GM19035 (cell line): ENCODE data around the gene SC5D.

ENCODE experiments used
- ATAC-seq: cut with Tn5 transposase; IDR thresholded peaks from one replicate; pipeline ENCODE4 v1.9.1; 2021; ENCODE audit not compliant: unreplicated experiment

The SC5D gene

DNA sequence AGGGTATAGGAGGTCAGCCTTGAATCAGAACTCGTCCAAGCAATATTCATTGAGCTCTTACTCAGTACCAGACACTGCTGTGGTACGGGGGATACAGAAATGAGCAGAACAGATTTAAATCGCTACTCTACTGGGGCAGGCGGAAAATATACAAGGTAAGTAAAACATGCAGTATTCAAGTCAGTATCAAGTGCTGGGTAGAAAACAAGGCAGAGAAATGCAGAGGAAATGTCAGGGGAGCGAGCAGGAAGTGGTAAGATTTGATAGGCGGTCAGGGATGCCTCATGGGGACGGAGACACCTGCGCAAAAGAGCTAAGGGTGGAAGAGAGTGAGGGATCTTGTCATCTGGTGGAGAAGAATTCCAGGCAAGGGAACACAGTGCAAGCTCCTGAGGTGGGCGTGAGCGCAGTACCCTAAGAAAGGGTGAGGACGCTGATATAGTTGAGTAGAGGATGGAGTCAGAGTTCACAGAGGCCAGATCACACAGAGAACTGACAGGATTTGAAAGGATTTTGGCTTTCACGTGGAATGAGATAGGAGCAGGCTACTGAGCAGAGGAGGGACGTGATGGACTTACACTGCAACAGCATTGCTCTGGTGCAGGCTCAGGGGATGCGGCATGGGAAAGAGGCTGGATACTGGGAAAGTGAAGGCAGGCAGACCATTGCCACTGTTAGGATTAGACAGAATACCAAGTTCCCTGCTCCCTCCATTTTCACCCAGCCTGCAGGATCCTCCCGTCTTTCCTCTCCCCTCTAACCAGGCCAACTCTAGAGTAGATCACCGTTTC, 35.8 kb downstream of the SC5D start:
- no peak for ATAC-seq

DNA sequence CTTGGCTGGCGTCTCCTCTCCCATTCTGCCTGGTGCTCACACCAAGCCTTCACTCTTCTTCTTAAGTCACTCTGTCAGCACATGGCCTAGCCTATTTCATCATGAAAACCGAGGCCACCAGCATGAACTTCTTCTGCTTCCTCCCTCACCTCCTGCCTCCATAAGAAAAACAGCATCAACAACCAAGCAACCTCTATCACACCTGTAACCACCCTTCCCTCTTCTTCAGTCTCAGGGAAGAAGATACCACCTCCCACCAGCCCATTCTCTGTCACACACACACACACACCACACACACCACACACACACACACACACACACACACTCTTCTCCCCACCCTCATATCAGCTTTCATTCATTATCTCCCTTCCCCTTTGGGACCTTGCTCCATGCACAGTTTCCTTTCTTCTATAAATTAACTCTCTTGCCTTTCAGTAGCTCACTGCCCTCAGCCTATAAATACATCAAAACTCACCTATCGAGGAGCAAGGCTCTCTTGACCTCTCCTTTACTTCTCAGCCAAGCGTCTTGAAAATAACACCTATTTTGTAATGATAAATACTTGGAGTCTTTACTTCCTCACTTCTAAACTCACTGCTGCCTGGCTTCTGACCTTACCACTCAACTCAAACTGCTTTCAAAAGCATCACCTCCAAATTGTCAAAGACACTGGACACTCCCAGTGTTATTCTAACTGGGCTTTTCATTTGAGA, 36.6 kb downstream of the SC5D start:
- ATAC-seq, result no peak

DNA sequence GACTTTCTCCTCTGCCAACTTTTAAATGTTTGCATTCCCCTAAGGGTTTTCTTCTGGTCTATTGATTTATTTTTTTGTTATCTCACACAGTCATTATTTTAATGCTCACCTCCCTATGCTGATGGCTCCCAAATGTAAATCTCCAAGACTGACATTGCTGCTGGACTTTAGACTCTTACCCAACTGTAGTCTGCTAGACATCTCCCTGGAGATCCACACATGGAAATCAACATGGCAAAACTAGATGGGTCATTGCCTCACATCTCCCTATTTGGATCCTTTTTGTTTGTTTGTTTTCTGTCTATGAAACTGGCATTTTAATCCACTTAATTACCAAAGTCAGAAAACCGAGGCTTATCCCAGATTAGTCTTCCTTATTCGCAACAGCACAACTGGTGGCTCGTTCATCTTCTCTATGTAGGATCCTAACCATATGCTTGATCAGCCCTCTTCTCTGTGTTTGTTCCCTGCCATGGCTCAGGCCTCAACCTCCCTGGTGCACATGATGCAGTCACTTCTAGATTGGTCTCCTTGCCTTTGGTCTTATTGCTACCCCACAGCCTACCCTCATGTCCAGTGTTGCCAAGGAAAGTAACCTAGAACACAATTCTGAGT, 37.3 kb downstream of the SC5D start:
- ATAC-seq, result no peak

DNA sequence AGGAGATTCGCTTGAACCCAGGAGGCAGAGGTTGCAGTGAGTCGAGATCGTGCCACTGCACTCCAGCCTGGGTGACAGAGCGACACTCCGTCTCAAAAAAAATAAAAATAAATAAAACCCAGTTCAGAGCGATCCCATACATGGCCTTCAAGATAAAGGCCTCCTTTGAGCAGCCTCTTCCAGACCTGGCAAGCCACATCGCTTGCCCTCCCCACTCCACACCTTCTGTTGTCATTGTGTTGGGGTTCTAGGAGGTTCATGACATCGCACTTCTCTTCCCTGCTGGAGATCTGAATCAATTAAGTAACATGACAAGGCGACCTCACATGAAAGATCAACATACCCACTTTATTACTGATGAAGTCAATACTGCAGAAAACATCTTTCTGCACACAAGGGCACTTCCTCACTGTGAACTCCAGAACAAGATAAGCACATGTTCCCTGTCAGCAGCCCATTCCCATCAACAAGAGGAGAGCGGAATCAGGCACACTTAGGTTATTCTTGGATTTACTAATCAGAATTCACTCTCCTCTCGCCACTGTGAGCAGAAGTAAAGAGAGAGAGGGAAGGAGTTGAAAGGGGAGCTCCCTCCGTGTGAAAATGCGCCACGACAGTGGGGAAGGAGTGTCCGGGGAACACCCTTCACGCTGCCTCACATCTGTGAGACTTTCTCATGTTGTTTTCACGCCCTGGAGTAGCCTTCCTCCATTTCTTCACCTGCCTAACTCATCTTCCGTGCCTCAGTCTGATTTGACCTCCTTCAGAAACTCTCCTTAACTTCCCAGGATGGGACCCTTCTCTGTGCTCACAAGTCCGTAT, 38.3 kb downstream of the SC5D start:
- no peak for ATAC-seq

DNA sequence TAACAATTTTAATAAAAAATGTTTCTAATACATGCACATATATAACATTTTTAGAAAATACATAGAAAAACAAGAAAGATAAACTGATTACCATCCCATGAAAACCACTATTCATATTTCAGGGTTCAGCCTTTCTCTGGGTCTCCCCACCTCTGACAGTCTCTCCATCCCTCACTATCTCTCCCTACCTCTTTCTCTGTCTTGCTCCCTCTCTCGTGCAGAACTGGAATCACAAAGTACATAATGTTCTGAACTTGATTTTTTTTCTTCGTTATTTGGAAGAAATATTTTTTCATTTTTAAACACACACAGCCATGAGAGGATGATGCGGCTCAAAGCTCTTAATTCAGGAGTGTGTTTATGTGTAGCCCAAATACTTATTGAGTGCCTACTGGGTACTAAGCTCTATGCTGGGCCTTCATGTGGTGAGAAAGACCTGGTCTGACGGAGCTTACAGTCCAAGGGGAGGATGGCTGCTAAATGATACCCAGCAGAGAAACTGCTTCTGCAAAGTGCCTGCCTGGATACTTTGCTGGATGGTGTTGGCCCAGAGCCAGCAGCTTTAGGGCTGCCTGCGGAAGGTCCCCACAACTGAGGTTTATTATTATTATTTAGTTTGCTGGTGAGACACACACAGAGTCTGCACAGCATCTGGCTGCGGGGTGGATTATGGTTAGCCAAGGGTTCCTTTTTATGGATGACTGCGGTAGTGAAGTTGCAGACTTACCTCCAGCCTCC, 42.6 kb downstream of the SC5D start:
- ATAC-seq, result no peak

DNA sequence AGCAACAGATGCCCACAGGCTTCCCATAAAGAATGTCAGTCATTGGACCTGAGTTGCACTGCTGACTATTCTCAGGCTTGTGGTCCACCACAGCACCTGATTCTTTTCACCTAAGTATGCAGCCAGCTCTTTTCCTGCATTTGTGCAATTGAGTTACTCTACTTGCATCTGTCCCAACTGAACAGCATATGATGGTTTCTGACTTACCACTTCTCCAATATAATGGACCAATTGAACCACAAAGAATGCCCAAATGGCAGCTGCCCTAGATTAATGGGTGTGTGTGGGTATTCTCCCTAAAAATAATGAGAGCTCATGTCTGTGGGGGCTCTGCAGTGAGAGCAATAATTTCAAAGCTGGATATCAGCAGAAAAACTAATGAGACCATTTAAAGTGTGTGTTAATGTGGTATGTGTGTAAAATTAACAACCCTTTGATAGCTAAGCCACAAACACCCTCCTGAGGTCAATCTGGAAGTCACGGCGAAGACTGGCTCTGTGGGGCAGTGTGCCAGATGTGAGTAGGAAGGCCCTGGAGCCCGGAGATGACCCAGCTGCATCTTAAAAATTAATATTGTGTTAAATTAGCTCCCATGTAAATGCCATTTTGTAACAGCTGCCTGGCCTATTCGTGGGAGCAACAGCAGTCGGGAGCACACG, 43.8 kb downstream of the SC5D start:
- no peak for ATAC-seq

DNA sequence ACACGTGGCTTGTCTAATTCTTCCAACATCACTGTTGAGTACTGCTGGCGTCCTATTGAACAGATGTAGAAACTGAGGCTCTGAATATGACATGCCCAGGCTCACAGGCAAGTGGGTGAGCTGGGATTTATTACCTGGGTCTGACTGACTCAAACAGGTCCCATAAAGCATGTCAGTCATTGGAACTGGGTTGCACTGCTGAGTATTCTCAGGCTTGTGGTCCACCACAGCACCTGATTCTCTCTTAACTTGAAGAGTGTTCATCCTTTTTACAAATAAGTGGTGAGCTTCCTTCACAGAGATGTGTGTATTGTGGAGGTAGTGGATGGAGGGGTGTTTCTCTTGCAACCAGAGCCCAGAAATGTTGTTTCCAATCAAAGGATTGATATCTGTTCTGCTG, 44.5 kb downstream of the SC5D start:
- peak; percentile 47 for ATAC-seq

DNA sequence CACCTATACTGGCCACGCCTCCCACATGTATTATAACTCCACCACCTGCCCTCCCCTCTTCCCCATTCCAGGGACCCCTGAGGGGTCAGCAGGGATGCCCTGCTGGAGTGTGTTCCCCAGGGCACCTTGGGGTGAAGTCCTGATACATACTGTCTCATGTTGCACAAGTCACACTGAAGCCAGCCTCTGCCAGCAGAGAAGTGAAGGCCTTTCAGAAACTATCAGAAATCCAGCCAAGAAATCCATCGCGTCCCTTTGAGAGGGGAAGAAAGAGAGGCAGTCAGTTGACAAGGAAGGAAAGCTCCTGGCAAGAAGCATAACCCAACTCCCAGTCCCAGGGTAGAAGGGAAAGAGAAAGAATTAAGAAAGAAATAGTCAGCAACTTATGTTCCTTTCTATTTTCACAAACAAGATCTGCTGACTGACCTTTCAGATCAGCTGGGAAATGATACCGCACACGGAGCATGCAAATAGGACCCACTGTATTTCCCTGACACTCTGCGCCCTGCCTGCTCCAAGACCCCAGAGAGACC, 45.2 kb downstream of the SC5D start:
- ATAC-seq, result no peak

DNA sequence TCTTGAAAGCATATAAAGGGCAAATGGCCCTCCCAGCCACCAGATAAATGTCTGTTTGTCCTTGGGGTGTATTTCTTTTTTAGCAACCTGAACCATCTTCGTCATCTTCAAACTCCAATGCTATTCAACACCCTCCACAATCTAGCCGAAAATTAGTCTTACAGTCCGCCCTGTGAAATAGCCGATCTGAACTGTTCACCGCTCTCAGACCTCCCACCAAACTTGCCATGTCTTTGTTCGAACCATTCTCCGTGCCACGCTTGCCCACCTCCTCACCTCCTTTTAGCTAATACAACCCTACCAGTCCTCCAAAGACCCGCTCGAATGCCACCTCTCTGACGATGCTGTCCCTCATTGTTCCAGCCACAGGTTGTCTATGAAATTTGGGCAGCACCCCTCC, 46.0 kb downstream of the SC5D start:
- no peak for ATAC-seq

DNA sequence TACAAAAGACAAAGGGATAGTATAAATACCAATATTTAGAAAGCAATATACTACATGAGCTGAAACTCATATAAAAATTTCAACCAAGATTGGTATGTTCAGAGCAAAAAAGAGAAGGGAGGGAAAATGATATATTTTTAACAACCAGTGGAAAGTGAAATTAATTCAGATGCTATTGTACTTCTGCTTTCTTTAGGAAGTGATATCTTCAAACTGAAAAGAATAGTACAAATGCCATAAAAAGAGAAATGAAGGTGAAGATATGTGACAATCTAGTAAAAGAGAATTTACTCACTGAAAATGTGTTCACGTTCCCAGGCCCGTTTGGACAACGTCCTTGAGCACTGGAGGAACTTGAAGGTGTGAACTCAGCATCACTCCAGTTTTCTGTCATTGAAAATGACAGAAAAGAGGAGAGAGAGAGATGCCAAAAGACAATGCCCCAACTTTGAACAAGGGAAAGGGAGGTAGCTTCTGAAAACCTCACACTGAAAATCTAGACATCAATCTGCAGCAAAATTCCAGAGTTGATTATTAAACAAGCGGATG, 47.5 kb downstream of the SC5D start:
- ATAC-seq, result no peak

DNA sequence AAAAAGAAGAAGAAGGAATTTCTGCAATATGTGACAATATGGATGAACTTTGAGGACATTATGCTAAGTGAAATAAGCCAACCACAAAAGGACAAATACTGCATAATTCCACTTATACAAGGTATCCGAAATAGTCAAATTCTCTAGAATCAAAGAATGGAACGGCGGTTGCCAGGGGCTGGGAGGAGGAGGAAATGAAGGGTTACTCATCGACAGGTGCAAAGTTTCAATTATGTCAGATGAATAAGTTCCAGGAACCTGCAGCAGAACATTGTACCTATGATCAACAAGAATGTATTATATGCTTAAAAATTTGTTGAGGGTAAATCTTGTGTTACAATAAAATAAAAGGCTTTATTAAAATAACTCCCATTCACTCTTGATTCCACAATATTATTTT, 49.0 kb downstream of the SC5D start:
- no peak for ATAC-seq

DNA sequence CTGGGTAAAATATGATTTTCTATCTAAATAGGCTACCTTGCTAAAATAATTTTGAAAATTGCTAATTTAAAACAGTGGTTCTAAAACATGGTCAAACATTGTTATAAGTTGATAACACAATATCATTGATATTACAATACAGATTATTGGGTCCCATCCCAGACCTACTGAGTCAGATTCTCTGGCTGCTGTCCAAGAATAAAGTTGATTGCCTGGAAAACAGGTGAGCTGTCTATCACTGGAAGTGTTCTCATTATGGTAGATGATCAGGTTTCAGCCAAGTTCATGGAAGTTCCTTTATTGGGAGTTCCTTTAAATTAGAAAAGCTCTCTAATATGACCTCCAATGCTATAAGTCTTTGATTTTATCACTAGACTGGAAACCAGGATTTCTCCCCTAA, 52.3 kb downstream of the SC5D start:
- no peak for ATAC-seq

DNA sequence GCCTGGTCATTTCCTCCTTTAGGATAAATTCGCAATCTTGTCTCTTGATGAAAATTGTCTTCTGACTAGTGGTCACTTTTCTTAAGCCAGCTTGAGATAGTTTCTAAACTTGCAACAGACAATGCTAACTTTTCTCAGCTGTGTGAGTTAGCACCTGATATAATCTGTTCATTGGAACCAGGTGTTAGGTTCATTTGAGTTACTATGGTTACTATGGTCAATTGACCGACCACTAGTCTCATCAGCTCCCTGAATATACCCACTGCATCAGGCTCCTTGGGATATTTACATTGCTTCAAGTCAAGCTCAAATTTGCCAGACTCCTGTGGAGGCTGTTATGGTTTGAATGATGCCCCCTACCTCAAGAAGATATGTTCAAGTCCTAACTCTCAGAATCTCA, 54.5 kb downstream of the SC5D start:
- ATAC-seq, result no peak

DNA sequence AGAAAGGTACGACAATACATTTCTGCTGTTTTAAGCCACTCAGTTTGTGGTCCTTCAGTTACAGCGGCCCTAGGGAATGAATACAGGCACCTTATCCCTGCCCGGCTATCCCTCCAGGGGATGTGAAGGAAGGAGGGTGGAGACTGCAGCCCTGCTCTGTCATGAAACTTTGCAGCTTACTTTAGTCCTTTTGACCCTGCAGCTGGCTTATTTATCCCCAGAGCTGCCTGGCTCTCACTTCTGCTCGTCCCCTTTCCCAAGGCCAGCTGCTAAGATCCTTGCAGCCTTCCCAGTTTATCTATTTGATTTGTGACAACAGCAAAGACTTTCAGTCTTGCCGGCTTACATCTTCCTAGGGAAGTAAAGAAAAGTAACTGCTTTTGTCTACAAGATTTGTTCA, 55.2 kb downstream of the SC5D start:
- no peak for ATAC-seq

DNA sequence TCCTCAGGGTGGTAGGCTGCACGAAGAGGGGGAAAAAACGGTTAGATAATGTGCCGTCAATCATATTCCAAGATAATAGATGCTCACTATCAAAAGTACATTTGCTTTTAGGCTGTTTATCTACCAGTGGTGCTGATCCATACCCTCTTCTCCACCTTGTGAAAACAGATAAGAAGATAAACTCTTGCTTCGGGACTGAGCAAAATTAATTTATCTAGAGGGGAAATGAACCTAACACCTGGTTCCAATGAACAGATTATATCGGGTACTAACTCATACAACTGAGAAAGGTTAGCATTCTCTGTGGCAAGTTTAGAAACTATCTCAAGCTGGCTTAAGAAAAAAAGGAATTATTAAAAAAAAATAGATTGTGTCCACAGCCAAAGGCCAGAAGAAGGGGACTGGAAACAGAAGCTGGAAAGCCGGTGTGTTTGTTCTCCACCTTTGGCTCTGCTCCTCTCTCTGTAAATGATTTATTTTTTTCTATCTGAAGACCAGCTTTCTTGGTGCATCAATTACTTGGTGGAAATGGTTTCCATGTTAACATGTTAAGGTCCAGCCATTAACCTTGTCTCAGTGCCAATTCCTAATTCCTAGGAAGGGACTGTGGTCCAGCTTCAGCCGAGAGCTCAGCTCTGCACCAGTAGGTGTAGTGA, 55.8 kb downstream of the SC5D start:
- no peak for ATAC-seq

DNA sequence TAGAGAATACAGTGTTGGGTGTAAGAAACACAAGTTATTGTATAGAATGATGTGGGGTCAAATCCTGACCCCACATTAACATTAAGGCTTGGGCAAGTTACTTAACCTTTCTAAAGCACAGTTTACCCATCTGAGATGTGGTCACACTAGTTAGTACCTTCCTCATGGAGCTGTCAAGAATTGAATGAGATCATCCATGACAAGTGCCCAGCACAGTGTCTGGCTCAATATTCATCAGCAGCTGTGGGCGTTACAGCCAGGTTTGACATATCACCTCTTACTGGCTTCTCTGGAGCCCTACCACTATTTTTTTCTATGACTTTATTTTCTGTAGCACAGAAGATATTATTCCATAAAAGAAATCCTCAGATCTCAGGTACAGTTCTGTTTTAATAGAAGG, 57.2 kb downstream of the SC5D start:
- ATAC-seq, result no peak

DNA sequence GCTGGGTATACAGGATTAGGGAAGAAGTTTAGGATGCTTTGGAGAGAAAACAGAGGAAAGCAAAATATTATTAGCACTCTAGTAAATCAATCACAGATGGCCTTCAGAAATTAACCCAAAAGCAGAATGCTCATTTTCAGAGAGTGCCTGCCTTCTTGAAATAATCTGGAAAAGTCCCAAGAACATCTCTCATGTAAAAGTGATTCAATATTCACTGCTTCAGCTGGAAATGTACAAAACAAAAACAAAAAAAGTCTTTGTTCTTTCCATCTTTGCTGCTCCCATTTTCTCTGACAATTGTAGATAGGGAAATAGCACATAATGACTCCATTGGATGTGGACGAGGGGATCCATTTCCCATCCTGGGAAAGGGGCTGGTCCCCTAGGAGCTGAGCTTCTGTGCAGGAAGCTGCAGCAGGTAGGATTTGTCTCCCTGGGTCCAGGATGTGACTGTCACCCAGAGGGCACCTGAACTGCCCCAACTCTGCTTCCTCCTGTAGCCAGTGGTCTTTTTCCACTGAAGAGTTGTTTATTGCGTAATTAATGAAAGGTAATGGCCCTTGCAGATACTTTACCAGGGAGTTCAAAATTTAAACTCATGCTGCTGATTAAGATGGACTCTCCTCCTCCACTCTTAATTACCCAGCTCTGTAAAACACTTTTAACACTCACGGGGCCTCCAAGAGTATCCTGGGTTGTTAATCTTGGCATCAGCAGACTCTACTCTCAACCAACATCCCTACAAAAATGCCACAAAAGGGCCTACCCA, 57.9 kb downstream of the SC5D start:
- ATAC-seq, result no peak

DNA sequence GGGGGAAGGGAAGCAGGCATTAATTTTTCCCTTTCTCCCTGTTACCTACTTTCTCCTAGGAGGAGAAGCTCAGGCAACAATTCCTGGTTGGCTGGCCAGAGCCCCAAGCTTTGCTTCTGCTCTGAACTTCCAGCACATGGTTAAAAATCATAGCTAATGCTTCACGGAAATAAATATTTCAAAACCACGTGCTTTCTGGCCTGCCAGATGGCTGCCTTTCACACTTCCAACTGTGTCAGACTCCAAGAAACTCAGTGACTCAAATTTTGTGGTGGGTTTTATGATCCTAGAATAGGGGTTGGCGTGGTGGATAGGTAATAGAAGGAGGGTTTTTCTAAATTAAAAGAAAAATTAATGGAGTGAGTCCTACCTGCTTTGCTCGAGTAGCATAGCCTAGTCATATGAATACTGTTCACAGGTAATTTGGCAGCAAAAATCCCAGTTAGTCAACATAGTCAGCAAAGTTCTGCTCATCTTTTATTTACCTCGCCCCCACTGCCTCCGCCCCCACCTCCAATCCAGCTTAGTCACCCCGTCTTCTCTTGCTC, 58.6 kb downstream of the SC5D start:
- no peak for ATAC-seq
